K562 (cell line): ENCODE results near the gene NDUFAB1. TPM values are rescaled to one million over a fixed set of nuclear protein-coding genes. Genes with fewer than 3 reads are reported as not detected.

Experiments used
- ATAC-seq: fragments of 200-7000 bp; cut with Tn5 transposase; 3 replicates; pipeline ENCODE4 v1.9.1; 2020; ENCODE audit warnings: moderate library complexity
- BruUV-seq: library from RNA; stranded (reverse); fragments of 400-500 nt; replicated peaks from 2 replicates; lab custom pipeline; 2021; lab: Mats Ljungman, UMichigan
- CTCF ChIA-PET: fragments of 300-600 bp; formaldehyde crosslinking; extraction: SDS; loops from one replicate; lab custom pipeline; 2021; ENCODE audit warnings: low intra/inter-chr PET ratio; lab: Yijun Ruan, JAX
- POLR2A ChIA-PET: fragments of 300-600, 350-650 bp; sonication (Branson Sonifier 250); formaldehyde crosslinking; extraction: SDS; loops from one replicate; lab custom pipeline; 2021; ENCODE audit warnings: antibody characterized with exemption, inconsistent platforms; lab: Yijun Ruan, JAX
- DNase-seq, 4 experiments: peaks; one replicate each; pipeline versions ENCODE4 v3.0.0 to v3.0.0-alpha.2; 2011 to 2018; ENCODE audit warnings: low spot score in 3 of 4, mixed read lengths in 3 of 4; ENCODE audit errors: extremely low read depth in 1 of 4
- FAIRE-seq: peaks from 2 replicates; lab custom pipeline; 2011; peaks lifted over from hg19 to GRCh38; lab: Jason Lieb, UNC
- H2AFZ ChIP-seq: 2 replicates; pipeline ENCODE4 v1.6.0; 2011; ENCODE audit warnings: low read depth, low read length, control low read depth, inconsistent platforms
- H3K27ac ChIP-seq: fragments of 200-600 bp; 3 replicates; pipeline ENCODE4 v1.8.0; 2011; ENCODE audit warnings: low read depth, mild to moderate bottlenecking, control low read depth, inconsistent platforms, low read length, moderate library complexity, mixed read lengths; ENCODE audit errors: extremely low read depth
- H3K27me3 ChIP-seq, 2 experiments: fragments of 300-600 bp in 1 of 2; 2 replicates in 1 of 2; 3 replicates in 1 of 2; pipeline versions ENCODE4 v1.6.0 to v1.8.0; 2011; ENCODE audit warnings: inconsistent platforms in 2 of 2, low read length in 2 of 2, mild to moderate bottlenecking in 1 of 2, mixed read lengths in 1 of 2, moderate library complexity in 1 of 2; ENCODE audit not compliant: control insufficient read depth in 2 of 2, insufficient read depth in 2 of 2
- H3K36me3 ChIP-seq: fragments of 300-600 bp; 3 replicates; pipeline ENCODE4 v1.8.0; 2011; ENCODE audit warnings: mild to moderate bottlenecking, low read length, inconsistent platforms; ENCODE audit not compliant: control insufficient read depth, insufficient read depth
- H3K4me1 ChIP-seq, 2 experiments: fragments of 200-600 bp in 1 of 2; replicated peaks in 1 of 2; 2 replicates in 1 of 2; 3 replicates in 1 of 2; pipeline versions ENCODE4 v1.5.1 to v1.8.0; 2011; ENCODE audit warnings: inconsistent platforms in 2 of 2, low read length in 2 of 2, mild to moderate bottlenecking in 1 of 2, mixed read lengths in 1 of 2, moderate library complexity in 1 of 2; ENCODE audit not compliant: control insufficient read depth in 2 of 2, insufficient read depth in 2 of 2
- H3K4me2 ChIP-seq: 2 replicates; pipeline ENCODE4 v1.6.1; 2011; ENCODE audit warnings: low read length, control low read depth, inconsistent platforms, mixed read lengths; ENCODE audit not compliant: insufficient read depth
- H3K4me3 ChIP-seq: fragments of 200-600 bp; sonication (generic), shearing (Covaris generic); 2 replicates; pipeline ENCODE4 v1.5.1; 2016; ENCODE audit warnings: control low read depth, inconsistent platforms
- H3K79me2 ChIP-seq: fragments of 200-600 bp; 3 replicates; pipeline ENCODE4 v1.8.0; 2011; ENCODE audit warnings: low read length, inconsistent platforms; ENCODE audit not compliant: control insufficient read depth, insufficient read depth
- H3K9ac ChIP-seq, 2 experiments: 2 replicates each; pipeline versions ENCODE4 v1.6.0 to v1.6.1; 2011; ENCODE audit warnings: low read depth in 2 of 2, low read length in 2 of 2, control low read depth in 1 of 2, inconsistent platforms in 1 of 2, mild to moderate bottlenecking in 1 of 2, mixed read lengths in 1 of 2; ENCODE audit not compliant: insufficient read depth in 1 of 2
- H3K9me1 ChIP-seq: one replicate; pipeline ENCODE4 v1.6.0; 2011; ENCODE audit warnings: inconsistent platforms, mild to moderate bottlenecking, low read length, moderate library complexity; ENCODE audit not compliant: control insufficient read depth, insufficient read depth
- H3K9me3 ChIP-seq: replicated peaks from 2 replicates; pipeline ENCODE4 v1.5.1; 2011; ENCODE audit warnings: low read depth, low read length, inconsistent platforms; ENCODE audit not compliant: control insufficient read depth, insufficient read depth
- H4K20me1 ChIP-seq: replicated peaks from 2 replicates; pipeline ENCODE4 v1.6.1; 2011; ENCODE audit warnings: low read length, inconsistent platforms, mixed read lengths; ENCODE audit not compliant: control insufficient read depth, insufficient read depth
- HDAC8 ChIP-seq: fragments of 450-650 bp; IDR thresholded peaks from 2 replicates; pipeline ENCODE4 v1.6.1; 2016; ENCODE audit warnings: mild to moderate bottlenecking, missing genetic modification characterization, moderate library complexity, missing compliant biosample characterization
- MEF2A ChIP-seq: IDR thresholded peaks from 2 replicates; pipeline ENCODE4 v1.6.1; 2011; ENCODE audit warnings: low read depth, mild to moderate bottlenecking, low read length, moderate library complexity; ENCODE audit not compliant: control insufficient read depth
- MTA3 ChIP-seq: fragments of 450-650 bp; formaldehyde crosslinking; IDR thresholded peaks from 2 replicates; pipeline ENCODE4 v1.6.1; 2017; ENCODE audit warnings: mild to moderate bottlenecking, borderline replicate concordance
- NCOR1 ChIP-seq: fragments of 450-650 bp; IDR thresholded peaks from 2 replicates; pipeline ENCODE4 v1.6.1; 2016; ENCODE audit warnings: mild to moderate bottlenecking, moderate library complexity
- NR4A1 ChIP-seq, 2 experiments: fragments of 250-450 bp in 1 of 2; fragments of 450-650 bp in 1 of 2; sonication (Bioruptor Pico) in 1 of 2; IDR thresholded peaks; 2 replicates each; pipeline versions ENCODE4 v1.4.0 to v1.6.1; 2016 to 2020; ENCODE audit warnings: mild to moderate bottlenecking in 2 of 2, missing compliant biosample characterization in 1 of 2, missing genetic modification characterization in 1 of 2, moderate library complexity in 1 of 2
- PHB ChIP-seq: fragments of 250-450 bp; sonication (Bioruptor Pico); IDR thresholded peaks from 2 replicates; pipeline ENCODE4 v1.5.0; 2021
- SMARCA5 ChIP-seq: fragments of 450-650 bp; IDR thresholded peaks from 2 replicates; pipeline ENCODE4 v1.6.1; 2016
- SREBF2 ChIP-seq: sonication (generic); formaldehyde crosslinking; IDR thresholded peaks from 2 replicates; pipeline ENCODE4 v1.4.0; 2020; ENCODE audit warnings: mild to moderate bottlenecking, missing genetic modification reagents
- ZBTB17 ChIP-seq: fragments of 450-650 bp; formaldehyde crosslinking; IDR thresholded peaks from 2 replicates; pipeline ENCODE4 v1.4.0; 2020; ENCODE audit warnings: mild to moderate bottlenecking
- ZNF239 ChIP-seq: fragments of 250-450 bp; sonication (Bioruptor Pico); IDR thresholded peaks from 2 replicates; pipeline ENCODE4 v1.4.0; 2020; ENCODE audit warnings: mild to moderate bottlenecking
- ZNF263 ChIP-seq: sonication (generic); formaldehyde crosslinking; IDR thresholded peaks from 2 replicates; pipeline ENCODE4 v1.8.0; 2022; ENCODE audit warnings: mild to moderate bottlenecking, missing genetic modification reagents, borderline replicate concordance
- ZNF764 ChIP-seq: fragments of 250-450 bp; sonication (Bioruptor Pico); IDR thresholded peaks from 2 replicates; pipeline ENCODE4 v1.4.0; 2020; ENCODE audit warnings: low read depth, mild to moderate bottlenecking, moderate library complexity
- in situ Hi-C: fragments of 300-500 bp; cut with MboI; formaldehyde crosslinking; loops from 4 replicates; pipeline ENCODE4 v1.15.0; 2018; ENCODE audit warnings: inconsistent platforms, mixed read lengths
- intact Hi-C: fragments of 100-400 bp; cut with micrococcal nuclease; formaldehyde crosslinking; loops from 2 replicates; pipeline ENCODE4 v1.14.2; 2022
- polyA plus RNA-seq, 8 experiments: library from polyadenylated mRNA; depleted of rRNA in 4 of 8; stranded (reverse) in 5 of 8; unstranded in 3 of 8; fragments of >200 nt; fragmentation: Nextera tagmentation in 2 of 8; fragmentation: Illumina TruSeq in 1 of 8; extraction: Ambion mirVana in 2 of 8; extraction: Trizol in 1 of 8; gene quantifications; 2 replicates each; pipeline versions ENCODE4 v1.2.1 to v1.2.3, GENCODE V29; 2011 to 2014; ENCODE audit warnings: inconsistent platforms in 1 of 8, missing spikeins in 1 of 8
- total RNA-seq, 7 experiments: library from RNA; depleted of rRNA in 6 of 7; stranded (reverse); fragments of >200 nt in 6 of 7; fragmentation: Illumina TruSeq in 2 of 7; extraction: Trizol in 2 of 7; gene quantifications; 2 replicates each; pipeline versions ENCODE4 v1.2.1 to v1.2.3, GENCODE V29; 2011 to 2021; ENCODE audit warnings: low replicate concordance in 1 of 7

Gene NDUFAB1
- total and polyA plus RNA-seq, 9 of the 15 experiments (the other 6 are each of a cell fraction or from before 2014, with no cell fraction given), result 123 to 481 (median 238) TPM

DNA sequence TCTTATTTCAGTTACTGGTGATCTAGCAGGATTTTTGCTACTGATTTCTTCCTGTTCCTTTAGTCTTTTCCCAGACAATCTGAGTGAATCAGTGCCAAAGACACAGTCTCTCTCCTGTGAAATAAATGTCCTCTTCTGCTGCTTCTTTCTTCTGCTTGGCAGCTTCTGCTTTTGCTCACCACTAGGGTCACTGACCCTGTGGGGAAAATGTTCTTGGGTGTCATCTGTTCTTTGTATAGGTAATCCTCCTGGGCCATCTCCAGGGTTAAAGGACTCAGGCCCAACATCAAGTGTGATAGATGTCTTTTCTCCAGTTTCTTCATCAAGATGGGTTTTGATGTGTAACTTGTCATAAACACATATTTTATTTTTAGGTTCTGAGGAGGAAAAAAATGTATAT lies 39.8 kb upstream of the NDUFAB1 start:
- no TSS peak for BruUV-seq
- H3K9me3 ChIP-seq, result no peaks in the 10 kb centered on the region
- no peak overlapping the region for H3K4me2 ChIP-seq
- ATAC-seq (no peak), DNase-seq (peak in 1 of 4 experiments; percentile 15), FAIRE-seq (no peak)
- no peak overlapping the region for H3K9ac ChIP-seq
- no peak overlapping the region for H3K27ac ChIP-seq
- in situ Hi-C loops, result no loop called here
- H3K27me3 ChIP-seq, result no peaks in the 10 kb centered on the region
- POLR2A ChIA-PET, result no interaction called here
- no peaks in the 10 kb centered on the region for H4K20me1 ChIP-seq
- TF ChIP-seq ZNF764 (CRISPR knock-in tag), result no peak
- TF ChIP-seq SREBF2 (CRISPR knock-in tag), result no peak
- TF ChIP-seq MTA3, result no peak
- TF ChIP-seq SMARCA5, result no peak
- no peak for TF ChIP-seq PHB (CRISPR knock-in tag)
- TF ChIP-seq NR4A1 (CRISPR knock-in tag; IDR thresholded peaks at IDR 0.05), result no peak
- no peak for TF ChIP-seq NR4A1 (tag; IDR thresholded peaks at IDR 0.05)
- no peak for TF ChIP-seq NCOR1
- no peak for TF ChIP-seq ZBTB17 (CRISPR knock-in tag)
- no peak for TF ChIP-seq ZNF263
- no peak for TF ChIP-seq ZNF239 (CRISPR knock-in tag)
- TF ChIP-seq MEF2A, result no peak
- TF ChIP-seq HDAC8 (tag), result no peak
- no peaks in the 10 kb centered on the region for H3K9me1 ChIP-seq
- H3K36me3 ChIP-seq, result peaks cover 49% of the 10 kb centered on the region
- intact Hi-C loops, result no loop called here
- H3K4me1 ChIP-seq, result peaks cover 3 to 13% of the 10 kb centered on the region in 2 experiments; a peak in 3 of 5 replicates
- H3K4me3 ChIP-seq, result no peak overlapping the region
- no peak overlapping the region for H2AFZ ChIP-seq
- H3K79me2 ChIP-seq, result peaks cover 23% of the 10 kb centered on the region
- CTCF ChIA-PET, result no interaction called here
